Sigmoid colon (tissue), 7 donors: ENCODE results near the gene IRF6. TPM values are rescaled to one million over a fixed set of nuclear protein-coding genes. Genes with fewer than 3 reads are reported as not detected.

Experiments
- DNase-seq: peaks from one replicate; pipeline ENCODE4 v3.0.0-alpha.2; 2019
- H3K27ac ChIP-seq, 4 donors: fragments of 200-600 bp; sonication (generic); one replicate each; pipeline ENCODE4 v1.5.1; 2016 to 2019; ENCODE audit warnings: mild to moderate bottlenecking in 1 of 4
- H3K27me3 ChIP-seq, 3 donors: fragments of 200-600 bp; sonication (generic); one replicate each; pipeline ENCODE4 v1.5.1; 2019; ENCODE audit warnings: mild to moderate bottlenecking in 1 of 3
- H3K36me3 ChIP-seq, 4 donors: fragments of 200-600 bp; sonication (generic); one replicate each; pipeline ENCODE4 v1.5.1; 2016 to 2019
- H3K4me1 ChIP-seq, 4 donors: fragments of 200-600 bp; sonication (generic); one replicate each; pipeline ENCODE4 v1.5.1; 2017 to 2019
- H3K4me3 ChIP-seq, 4 donors: fragments of 200-600 bp; sonication (generic); one replicate each; pipeline ENCODE4 v1.5.1; 2017 to 2019; ENCODE audit warnings: mild to moderate bottlenecking in 2 of 4, moderate library complexity in 1 of 4
- H3K9me3 ChIP-seq, 4 donors: fragments of 200-600 bp in 3 of 4; sonication (generic) in 3 of 4; one replicate each; pipeline versions ENCODE4 v1.5.1 to v1.6.1; 2013 to 2019
- EP300 ChIP-seq, 4 donors: sonication (generic); formaldehyde crosslinking; IDR thresholded peaks; one replicate each; pipeline ENCODE4 v1.6.1; 2017; ENCODE audit warnings: antibody characterized with exemption in 4 of 4
- POLR2A ChIP-seq, 2 donors: fragments of 450-650 bp; IDR thresholded peaks; one replicate each; pipeline ENCODE4 v1.6.1; 2016; ENCODE audit warnings: antibody characterized with exemption in 2 of 2, mild to moderate bottlenecking in 2 of 2, moderate library complexity in 2 of 2
- POLR2AphosphoS5 ChIP-seq, 4 donors: sonication (generic); formaldehyde crosslinking; IDR thresholded peaks; one replicate each; pipeline ENCODE4 v1.6.1; 2017; ENCODE audit warnings: antibody characterized with exemption in 4 of 4
- WGBS, 2 donors: extraction: QIAGEN DNeasy Blood & Tissue Kit; methylation state at CpG; one replicate each; pipeline ENCODE4 v1.1.7; 2013; 5-methylcytosine and 5-hydroxymethylcytosine counted together
- intact Hi-C: fragments of 100-400 bp; cut with DNase I; formaldehyde crosslinking; loops from one replicate; pipeline ENCODE4 v1.15.1; 2023
- polyA plus RNA-seq, 3 donors: library from polyadenylated mRNA; stranded (reverse); fragments of 200-250 nt; gene quantifications; one replicate each; pipeline ENCODE4 v1.2.3, GENCODE V29; 2013
- total RNA-seq, 4 donors: library from RNA; depleted of rRNA; stranded (reverse); fragments of >200 nt; gene quantifications; one replicate each; pipeline ENCODE4 v1.1.0, GENCODE V29; 2016
- TF ChIP-seq, protein P1 (sequence below), 4 experiments: fragments of 450-650 bp in 3 of 4; fragments of 200-600 bp in 1 of 4; IDR thresholded peaks; one replicate each; pipeline ENCODE4 v1.5.1; 2016 to 2019; ENCODE audit warnings: antibody characterized with exemption in 4 of 4, mild to moderate bottlenecking in 3 of 4, moderate library complexity in 2 of 4
- donor health status: healthy with polysubstance abuse.
- donor health status: Bipolar disorder and iron deficiency.
- donor health status: healthy.

The IRF6 gene
- total and polyA plus RNA-seq, 7 donors = 0.28 to 58.5 (median 1.1) TPM

GRCh38 chr1:209738270-209738669, 67.7 kb downstream of the IRF6 start:
- Histone ChIP-seq H3K27ac (no peak overlapping the region), H3K27me3 (no peaks in the 10 kb centered on the region), H3K9me3 (no peaks in the 10 kb centered on the region), H3K36me3 (no peaks in the 10 kb centered on the region), H3K4me3 (no peak overlapping the region), H3K4me1 (peaks cover 0 to 26% (median 16%) of the 10 kb centered on the region in 4 donors)
- TF ChIP-seq POLR2AphosphoS5 (IDR thresholded peaks at IDR 0.05) (no peak), EP300 (IDR thresholded peaks at IDR 0.05) (no peak), POLR2A (IDR thresholded peaks at IDR 0.05) (no peak)
- TF ChIP-seq, protein P1, sequence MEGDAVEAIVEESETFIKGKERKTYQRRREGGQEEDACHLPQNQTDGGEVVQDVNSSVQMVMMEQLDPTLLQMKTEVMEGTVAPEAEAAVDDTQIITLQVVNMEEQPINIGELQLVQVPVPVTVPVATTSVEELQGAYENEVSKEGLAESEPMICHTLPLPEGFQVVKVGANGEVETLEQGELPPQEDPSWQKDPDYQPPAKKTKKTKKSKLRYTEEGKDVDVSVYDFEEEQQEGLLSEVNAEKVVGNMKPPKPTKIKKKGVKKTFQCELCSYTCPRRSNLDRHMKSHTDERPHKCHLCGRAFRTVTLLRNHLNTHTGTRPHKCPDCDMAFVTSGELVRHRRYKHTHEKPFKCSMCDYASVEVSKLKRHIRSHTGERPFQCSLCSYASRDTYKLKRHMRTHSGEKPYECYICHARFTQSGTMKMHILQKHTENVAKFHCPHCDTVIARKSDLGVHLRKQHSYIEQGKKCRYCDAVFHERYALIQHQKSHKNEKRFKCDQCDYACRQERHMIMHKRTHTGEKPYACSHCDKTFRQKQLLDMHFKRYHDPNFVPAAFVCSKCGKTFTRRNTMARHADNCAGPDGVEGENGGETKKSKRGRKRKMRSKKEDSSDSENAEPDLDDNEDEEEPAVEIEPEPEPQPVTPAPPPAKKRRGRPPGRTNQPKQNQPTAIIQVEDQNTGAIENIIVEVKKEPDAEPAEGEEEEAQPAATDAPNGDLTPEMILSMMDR (IDR thresholded peaks at IDR 0.05) = no peak
- intact Hi-C loops = no loop called here
- 90 to 91% methylated on average over 1 of the region's 1 CpG for WGBS, 2 donors
- no peak for DNase-seq

GRCh38 chr1:209737118-209737505, 68.8 kb downstream of the IRF6 start:
- intact Hi-C loops = no loop called here
- no peak overlapping the region for H3K27ac ChIP-seq
- WGBS, 2 donors = 82 to 86% methylated on average over 5 of the region's 5 CpGs
- H3K4me3 ChIP-seq = no peak overlapping the region
- no peaks in the 10 kb centered on the region for H3K9me3 ChIP-seq
- no peak for DNase-seq
- H3K27me3 ChIP-seq = no peaks in the 10 kb centered on the region
- no peaks in the 10 kb centered on the region for H3K36me3 ChIP-seq
- H3K4me1 ChIP-seq = peaks cover 0 to 21% (median 11%) of the 10 kb centered on the region in 4 donors
- TF ChIP-seq EP300 (IDR thresholded peaks at IDR 0.05) (no peak), POLR2A (IDR thresholded peaks at IDR 0.05) (no peak), POLR2AphosphoS5 (IDR thresholded peaks at IDR 0.05) (no peak)
- TF ChIP-seq, protein P1 (IDR thresholded peaks at IDR 0.05) = no peak

DNA sequence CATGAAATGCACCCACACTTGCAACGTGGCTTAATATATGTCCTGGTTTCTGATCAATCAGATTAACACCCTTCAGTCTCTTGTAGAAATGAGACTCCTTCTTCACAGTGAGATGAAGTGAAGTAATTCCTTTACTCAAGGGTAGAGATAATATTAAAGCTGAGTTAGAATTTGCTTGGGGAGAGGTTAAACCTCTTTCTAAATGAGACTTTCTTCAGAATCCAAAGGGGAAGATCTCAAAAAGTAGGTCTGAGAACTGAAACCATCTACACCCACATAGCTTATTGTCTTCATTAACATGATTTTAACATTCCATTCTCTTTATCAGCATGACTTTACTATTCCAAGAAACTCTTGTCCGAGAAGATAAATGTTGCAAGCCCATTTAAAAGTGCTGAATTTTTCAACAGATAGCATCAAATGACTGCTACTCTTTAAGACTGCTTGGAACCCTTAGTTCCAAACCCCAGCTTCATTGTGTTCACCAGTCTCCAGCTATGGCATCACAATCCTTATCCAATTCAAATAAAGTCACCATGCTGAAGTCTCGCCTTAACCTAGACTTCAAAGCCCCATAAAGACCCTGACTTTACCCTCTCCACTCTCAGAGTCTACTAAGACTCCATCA, 69.3 kb downstream of the IRF6 start:
- no peak for DNase-seq
- Histone ChIP-seq H3K27me3 (no peaks in the 10 kb centered on the region), H3K4me1 (peaks cover 0 to 16% (median 6%) of the 10 kb centered on the region in 4 donors), H3K4me3 (no peak overlapping the region), H3K36me3 (no peaks in the 10 kb centered on the region), H3K27ac (no peak overlapping the region), H3K9me3 (no peaks in the 10 kb centered on the region)
- intact Hi-C loops = no loop called here
- 73 to 77% methylated on average over 3 of the region's 3 CpGs for WGBS, 2 donors
- no peak for TF ChIP-seq POLR2A (IDR thresholded peaks at IDR 0.05)
- TF ChIP-seq, protein P1 (IDR thresholded peaks at IDR 0.05) = no peak

Other genes with a start within 250 kb of the IRF6 start
- gene CAMK1G, start 222.4 kb downstream of the IRF6 start, total RNA-seq = 1 to 10 TPM in 1 of 4 donors, under 1 TPM in 3; 0.16 to 1.4 (median 0.62) TPM
- under 1 TPM in 1 of 3 donors, not detected in 2; 0.48 TPM for gene CAMK1G, start 222.4 kb downstream of the IRF6 start, polyA plus RNA-seq
- gene LAMB3, start 153.7 kb downstream of the IRF6 start, total RNA-seq = under 1 TPM in 3 of 4 donors, not detected in 1; 0.14 to 0.55 (median 0.16) TPM
- 10 to 100 TPM; 18.0 to 49.4 (median 21.0) TPM for gene LAMB3, start 153.7 kb downstream of the IRF6 start, polyA plus RNA-seq
- gene G0S2, start 130.7 kb downstream of the IRF6 start, total RNA-seq = 10 to 100 TPM; 19.3 to 33.5 (median 21.5) TPM
- 10 to 100 TPM; 25.2 to 70.5 (median 59.3) TPM for gene G0S2, start 130.7 kb downstream of the IRF6 start, polyA plus RNA-seq
- 10 to 100 TPM in 1 of 4 donors, 1 to 10 TPM in 3; 2.0 to 10.0 (median 3.7) TPM for gene HSD11B1, start 101.3 kb downstream of the IRF6 start, total RNA-seq
- gene HSD11B1, start 101.3 kb downstream of the IRF6 start, polyA plus RNA-seq = 1 to 10 TPM in 2 of 3 donors, not detected in 1; 2.2 to 2.4 TPM
- gene TRAF3IP3, start 50.1 kb downstream of the IRF6 start, total RNA-seq = 1 to 10 TPM; 1.1 to 2.7 (median 1.4) TPM
- 10 to 100 TPM in 1 of 3 donors, 1 to 10 TPM in 2; 1.2 to 43.7 (median 1.8) TPM for gene TRAF3IP3, start 50.1 kb downstream of the IRF6 start, polyA plus RNA-seq
- gene C1orf74, start 21.6 kb downstream of the IRF6 start, total RNA-seq = 1 to 10 TPM in 1 of 4 donors, under 1 TPM in 3; 0.28 to 1.4 (median 0.60) TPM
- 1 to 10 TPM; 1.2 to 1.8 (median 1.4) TPM for gene C1orf74, start 21.6 kb downstream of the IRF6 start, polyA plus RNA-seq
- gene UTP25, start 21.8 kb upstream of the IRF6 start, total RNA-seq = 1 to 10 TPM; 5.7 to 8.6 (median 6.9) TPM
- 1 to 10 TPM; 1.2 to 3.7 (median 1.6) TPM for gene UTP25, start 21.8 kb upstream of the IRF6 start, polyA plus RNA-seq
- under 1 TPM; 0.16 to 0.71 (median 0.27) TPM for gene SYT14, start 132.1 kb upstream of the IRF6 start, total RNA-seq
- under 1 TPM in 2 of 3 donors, not detected in 1; under 0.01 to 0.07 TPM for gene SYT14, start 132.1 kb upstream of the IRF6 start, polyA plus RNA-seq